Left renal pelvis (tissue), 4 donors: ENCODE measurements around the gene FARP1. TPM values are rescaled to one million over a fixed set of nuclear protein-coding genes. Genes with fewer than 3 reads are reported as not detected.

Experiments used
- DNase-seq, 4 donors: peaks; one replicate each; pipeline ENCODE4 v3.0.0-alpha.2; 2013; ENCODE audit warnings: low read depth in 4 of 4, low spot score in 3 of 4
- polyA plus RNA-seq, 4 donors: library from polyadenylated mRNA; unstranded; fragments of 120-200 nt; gene quantifications; one replicate each; pipeline ENCODE4 v1.2.1, GENCODE V29; 2013; ENCODE audit not compliant: insufficient read length in 4 of 4

FARP1 gene
- polyA plus RNA-seq, 4 donors = 66.1 to 307 (median 241) TPM

DNA sequence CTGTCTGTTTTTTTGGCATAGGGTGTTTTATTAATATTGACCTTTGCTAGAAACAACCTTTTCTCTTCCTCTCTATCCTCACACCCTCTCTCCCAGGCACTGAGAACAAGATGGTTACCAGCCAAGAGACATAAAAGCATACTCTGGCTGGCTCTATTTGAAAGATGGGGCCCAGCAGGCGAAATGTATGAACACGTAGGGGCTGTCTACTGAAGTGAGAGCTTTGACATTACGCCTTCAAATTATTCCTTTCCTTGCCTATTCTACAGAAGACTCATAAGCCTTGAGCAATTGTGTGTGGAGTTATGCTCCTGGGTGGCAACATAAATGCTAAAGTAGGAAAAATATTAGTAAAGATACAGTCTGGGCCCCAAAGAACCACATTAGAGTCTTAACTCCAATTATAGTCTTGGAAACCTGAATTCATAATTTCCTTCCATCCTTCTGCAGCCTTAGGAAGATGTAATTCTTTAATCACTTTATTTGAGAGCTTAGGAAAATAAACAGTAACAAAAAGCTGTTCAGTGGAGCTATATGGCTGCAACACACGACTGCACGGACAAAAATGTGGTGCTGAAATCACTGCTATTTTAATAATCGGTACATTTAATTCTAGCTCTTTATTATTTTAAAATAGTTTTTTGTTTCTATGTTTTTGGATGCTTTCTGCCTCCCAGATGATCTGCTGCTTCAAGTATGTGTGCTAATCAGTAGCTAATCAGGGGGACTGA is 156.5 kb downstream of the FARP1 start:
- DNase-seq = no peak

- no peak for DNase-seq
Measured at GRCh38 chr13:98299966-98300350, 157.1 kb downstream of the FARP1 start.

DNA sequence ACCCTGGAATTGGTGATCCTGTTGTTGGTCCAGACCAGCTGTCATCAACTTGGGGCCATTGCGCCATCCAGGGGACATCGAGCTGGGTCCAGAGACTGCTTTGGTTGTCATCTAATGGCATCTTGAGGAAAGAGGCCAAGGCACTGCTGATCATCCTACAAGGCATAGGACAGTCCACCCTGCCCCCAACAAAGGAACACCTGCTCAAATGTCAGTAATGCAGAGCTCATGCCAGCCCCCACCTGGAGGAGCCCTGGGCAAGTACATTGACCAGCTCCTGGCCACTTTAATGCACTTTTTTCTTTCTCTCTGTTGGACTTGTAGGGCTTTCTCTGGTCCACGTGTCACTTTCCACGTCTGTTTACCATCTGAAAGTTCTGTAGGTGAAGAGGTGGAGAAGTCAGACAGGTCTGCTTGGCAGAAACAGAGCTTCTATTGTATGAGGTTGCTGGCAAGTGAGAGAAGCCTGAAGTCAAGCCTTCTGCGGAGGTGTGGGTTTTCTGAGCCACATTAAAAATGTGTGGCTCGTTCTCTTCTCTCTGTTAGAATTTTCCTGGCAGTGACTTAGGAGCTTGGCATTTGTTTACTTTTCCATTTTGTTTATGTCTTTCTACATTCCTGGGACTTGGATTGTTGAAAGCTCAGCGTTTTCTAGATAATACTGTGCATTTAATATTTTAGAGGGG is 158.2 kb downstream of the FARP1 start:
- no peak for DNase-seq

DNA sequence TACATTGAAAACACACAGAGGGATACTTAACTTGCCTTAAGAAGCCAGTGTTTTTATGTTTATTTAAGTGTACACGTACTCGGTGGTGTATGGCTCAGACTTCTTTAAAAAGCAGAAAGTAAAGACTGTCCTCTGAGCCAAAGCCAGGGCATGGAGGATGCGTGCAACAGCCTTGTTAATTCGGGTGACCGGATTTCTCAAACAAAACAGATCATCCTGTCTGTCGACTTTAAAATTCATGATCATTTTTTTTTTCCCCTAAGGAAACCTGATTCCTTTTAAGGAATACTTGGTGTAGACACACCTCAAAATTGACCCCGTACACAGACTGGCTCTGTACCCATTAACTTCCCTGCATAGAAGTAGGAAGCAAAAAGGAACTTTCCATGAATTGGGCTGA is 158.8 kb downstream of the FARP1 start:
- DNase-seq = no peak

DNA sequence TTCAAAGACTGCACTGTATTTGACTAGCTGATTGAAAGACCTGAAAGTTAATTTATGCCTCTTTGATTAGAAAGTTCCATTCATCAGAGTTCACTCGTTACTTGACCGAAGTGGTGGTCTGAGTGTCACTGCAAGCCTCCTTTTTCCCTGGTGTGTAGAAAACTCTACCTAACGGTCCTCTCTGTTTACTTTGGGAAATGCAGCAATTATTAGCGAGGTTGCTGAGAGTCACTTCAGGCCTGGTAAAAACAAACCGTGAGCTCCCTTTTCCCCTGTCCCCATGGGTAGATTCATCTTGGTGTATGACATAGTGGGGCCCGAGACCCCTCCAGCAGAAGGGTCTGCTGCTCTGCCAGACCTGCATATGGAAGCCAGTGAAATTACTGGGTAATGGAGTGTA is 161.0 kb downstream of the FARP1 start:
- DNase-seq = no peak

DNA sequence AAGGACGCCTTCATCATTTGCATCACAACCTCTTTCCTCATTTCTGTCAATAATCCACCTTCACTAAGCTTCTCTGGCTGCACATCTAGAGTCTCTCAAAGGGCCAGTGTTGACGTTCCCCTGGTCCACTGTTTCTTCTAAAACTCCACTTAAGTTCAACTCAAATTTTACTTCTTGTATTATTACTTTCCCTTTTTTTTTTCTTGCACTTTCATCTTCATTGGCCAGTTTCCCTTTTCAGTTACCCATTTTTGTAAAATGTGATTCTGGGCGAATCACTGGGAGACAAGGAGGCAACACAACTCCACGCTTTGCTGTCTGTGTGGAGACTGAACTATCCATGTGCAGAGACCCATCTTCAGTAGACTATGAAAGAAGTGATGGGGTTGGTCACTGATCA is 162.8 kb downstream of the FARP1 start:
- no peak for DNase-seq

GRCh38 chr13:98307463-98308085 is 164.7 kb downstream of the FARP1 start:
- DNase-seq = peak in 1 of 4 donors; percentile 46

GRCh38 chr13:98308086-98308911 is 165.4 kb downstream of the FARP1 start:
- DNase-seq = no peak

GRCh38 chr13:98309569-98310335 is 166.9 kb downstream of the FARP1 start:
- DNase-seq = no peak

- no peak for DNase-seq
Measured at GRCh38 chr13:98310485-98311199, 167.7 kb downstream of the FARP1 start.

GRCh38 chr13:98311200-98311548 is 168.3 kb downstream of the FARP1 start:
- no peak for DNase-seq

DNA sequence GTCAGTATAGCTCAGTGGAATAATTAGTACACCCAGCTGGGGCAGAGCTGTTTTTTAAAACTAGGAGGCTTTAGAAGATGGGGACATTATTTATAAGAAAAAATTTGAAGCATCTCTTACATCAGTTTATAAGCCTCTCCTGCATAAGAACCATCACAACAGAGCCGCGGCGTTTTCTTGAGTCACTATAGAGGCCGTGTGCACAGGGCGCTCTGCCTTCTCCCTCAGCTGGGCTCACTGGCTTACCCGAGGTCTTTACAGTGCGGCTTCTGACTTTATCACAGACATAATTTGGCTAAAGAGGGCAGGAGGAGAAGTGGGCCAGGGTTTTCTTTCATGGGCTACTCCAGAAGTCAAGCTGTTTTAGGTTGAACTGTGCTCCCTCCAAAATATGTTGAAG is 169.7 kb downstream of the FARP1 start:
- no peak for DNase-seq

DNA sequence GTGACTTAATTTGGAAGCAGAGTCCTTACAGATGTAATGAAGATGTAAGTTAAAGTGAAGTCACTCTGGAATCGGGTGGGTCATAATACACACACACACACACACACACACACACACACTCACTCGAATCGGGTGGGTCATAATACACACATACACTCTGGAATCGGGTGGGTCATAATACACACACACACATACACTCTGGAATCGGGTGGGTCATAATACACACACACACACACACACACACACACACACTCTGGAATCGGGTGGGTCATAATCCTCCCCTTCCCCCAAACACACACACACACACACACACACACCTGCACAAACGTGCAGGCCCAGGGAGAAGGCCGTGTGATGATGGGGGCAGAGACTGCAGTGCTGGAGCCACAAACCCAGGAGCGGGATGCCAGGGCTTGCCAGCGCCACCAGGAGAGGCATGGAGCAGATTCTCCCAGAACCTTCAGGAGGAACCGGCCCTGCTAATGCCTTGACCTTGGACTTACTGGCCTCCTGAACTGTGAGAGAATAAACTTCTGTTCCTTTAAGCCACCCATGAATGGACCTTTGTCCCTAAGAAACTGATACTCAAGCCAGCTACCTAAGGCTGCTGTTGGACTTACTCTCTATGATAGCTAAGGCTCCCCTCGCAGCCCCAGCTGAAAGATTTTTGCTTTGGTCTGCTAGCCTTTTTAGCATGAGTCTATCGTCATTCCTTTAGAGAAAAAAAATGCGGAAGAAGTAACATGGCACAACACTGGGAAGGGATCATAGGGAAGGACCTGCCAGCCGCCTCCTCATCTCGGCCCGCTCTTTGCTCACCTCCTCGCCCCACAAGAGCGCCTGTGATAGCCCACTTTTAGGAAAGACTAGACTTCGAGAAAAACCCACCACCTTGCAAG is 170.4 kb downstream of the FARP1 start:
- DNase-seq = no peak

DNA sequence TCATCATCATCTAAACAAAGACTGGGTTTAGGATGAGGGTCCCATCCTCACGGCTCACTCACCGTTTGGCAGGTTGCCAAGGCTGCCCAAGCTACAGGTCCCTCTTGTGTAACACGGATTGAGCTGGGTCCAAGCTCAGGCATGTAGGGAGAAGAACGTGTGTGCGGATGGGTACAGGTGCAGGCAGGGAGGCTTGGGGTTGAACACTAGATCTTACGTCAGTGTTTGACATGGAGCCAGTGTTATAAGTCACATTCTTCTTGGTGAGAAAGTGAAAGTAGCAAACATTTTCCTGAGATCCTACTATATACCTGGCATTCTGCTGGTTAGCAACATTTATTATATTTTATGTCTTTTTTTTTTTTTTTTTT is 171.0 kb downstream of the FARP1 start:
- no peak for DNase-seq

GRCh38 chr13:98315466-98315865 is 172.6 kb downstream of the FARP1 start:
- no peak for DNase-seq

- peak in 1 of 4 donors; percentile 41 for DNase-seq
Measured at GRCh38 chr13:98315902-98316301, 173.0 kb downstream of the FARP1 start.

DNA sequence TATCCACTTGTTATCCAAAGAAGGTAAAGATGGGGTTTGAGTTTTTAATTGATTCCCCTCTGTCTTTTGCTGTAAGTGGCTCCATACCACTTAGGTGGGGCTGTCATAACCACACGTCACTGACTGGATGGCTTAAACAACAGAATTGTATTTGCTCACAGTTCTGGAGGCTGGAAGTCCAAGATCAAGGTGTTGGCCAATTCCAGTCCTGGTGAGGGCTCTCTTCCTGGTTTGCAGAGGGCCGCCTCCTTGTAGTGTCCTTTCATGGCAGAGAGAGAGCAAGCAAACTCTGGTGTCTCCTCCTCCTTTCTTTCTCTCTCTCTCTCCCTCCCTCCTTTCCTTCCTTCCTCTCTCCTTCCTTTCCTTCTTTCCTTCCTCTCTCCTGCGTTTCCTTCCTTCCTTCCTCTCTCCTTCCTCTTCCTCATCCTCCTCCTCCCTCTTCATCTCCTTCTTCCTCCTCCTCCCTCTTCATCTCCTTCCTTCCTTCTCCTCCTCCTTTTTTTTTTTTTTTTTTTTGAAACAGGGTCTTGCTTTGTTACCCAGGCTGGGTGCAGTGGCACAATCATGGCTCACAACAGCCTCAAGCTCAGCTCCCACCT is 174.8 kb downstream of the FARP1 start:
- no peak for DNase-seq

GRCh38 chr13:98318263-98318878 is 175.5 kb downstream of the FARP1 start:
- DNase-seq = no peak
